WTC11 (cell line): ENCODE results near the gene KCTD2.

ENCODE experiments used
- CTCF ChIP-seq: fragments of 200-600 bp; IDR thresholded peaks from 2 replicates; pipeline ENCODE4 v1.8.0; 2022; ENCODE audit warnings: antibody characterized with exemption
- USF2 ChIP-seq: sonication (generic); formaldehyde crosslinking; IDR thresholded peaks from 2 replicates; pipeline ENCODE4 v1.8.1; 2023; ENCODE audit warnings: mild to moderate bottlenecking, missing genetic modification reagents, moderate library complexity

- TF ChIP-seq CTCF = no peak
- no peak for TF ChIP-seq USF2 (CRISPR knock-in tag)
Observed at GRCh38 chr17:75063201-75063600, 16.2 kb downstream of the KCTD2 start.
